Neutrophil (primary cell): ENCODE results near the gene ACTR3.

ENCODE experiments used
- H3K27ac ChIP-seq: fragments of 200-600 bp; sonication (generic); 2 replicates; pipeline ENCODE4 v1.5.1; 2016; ENCODE audit warnings: mild to moderate bottlenecking, moderate library complexity
- H3K27me3 ChIP-seq: fragments of 200-600 bp; sonication (generic); 2 replicates; pipeline ENCODE4 v1.6.0; 2016; ENCODE audit warnings: mild to moderate bottlenecking
- H3K36me3 ChIP-seq: fragments of 200-600 bp; sonication (generic); 2 replicates; pipeline ENCODE4 v1.5.1; 2017
- H3K4me1 ChIP-seq, 2 experiments: fragments of 200-600 bp in 1 of 2; sonication (generic) in 1 of 2; 1 replicate in 1 of 2; 2 replicates in 1 of 2; pipeline versions ENCODE4 v1.5.1 to v1.6.1; 2013 to 2016; ENCODE audit warnings: low read depth in 1 of 2, low read length in 1 of 2, mild to moderate bottlenecking in 1 of 2, moderate library complexity in 1 of 2; ENCODE audit not compliant: control insufficient read depth in 1 of 2, insufficient read depth in 1 of 2
- H3K4me3 ChIP-seq, 2 experiments: fragments of 200-600 bp in 1 of 2; sonication (generic) in 1 of 2; 1 replicate in 1 of 2; 2 replicates in 1 of 2; pipeline ENCODE4 v1.5.1; 2013 to 2016; ENCODE audit warnings: low read depth in 1 of 2, low read length in 1 of 2, mild to moderate bottlenecking in 1 of 2, moderate library complexity in 1 of 2
- H3K9me3 ChIP-seq: fragments of 200-600 bp; sonication (generic); 2 replicates; pipeline ENCODE4 v1.5.1; 2016
- CTCF ChIP-seq: fragments of 200-600 bp; sonication (generic); IDR thresholded peaks from 2 replicates; pipeline ENCODE4 v1.5.1; 2016; ENCODE audit warnings: antibody characterized with exemption

ACTR3 gene

GRCh38 chr2:113910110-113910717 is 20.3 kb downstream of the ACTR3 start:
- Histone ChIP-seq H3K27me3 (no peaks in the 10 kb centered on the region), H3K27ac (peak overlapping the region; percentile 45), H3K4me3 (no peak overlapping the region), H3K36me3 (peaks cover 21% of the 10 kb centered on the region), H3K9me3 (no peaks in the 10 kb centered on the region), H3K4me1 (peaks cover 50 to 57% of the 10 kb centered on the region in 2 experiments)
- TF ChIP-seq CTCF: no peak

GRCh38 chr2:113910967-113911678 is 21.2 kb downstream of the ACTR3 start:
- no peaks in the 10 kb centered on the region for H3K27me3 ChIP-seq
- peak overlapping the region; percentile 45 for H3K27ac ChIP-seq
- no peak overlapping the region for H3K4me3 ChIP-seq
- no peaks in the 10 kb centered on the region for H3K9me3 ChIP-seq
- peaks cover 41 to 48% of the 10 kb centered on the region in 2 experiments for H3K4me1 ChIP-seq
- peaks cover 30% of the 10 kb centered on the region for H3K36me3 ChIP-seq
- no peak for TF ChIP-seq CTCF

- no peaks in the 10 kb centered on the region for H3K27me3 ChIP-seq
- H3K9me3 ChIP-seq: no peaks in the 10 kb centered on the region
- no peak for TF ChIP-seq CTCF
- H3K27ac ChIP-seq: peak overlapping the region; percentile 1
- H3K36me3 ChIP-seq: peaks cover 67% of the 10 kb centered on the region
- peaks cover 24 to 26% of the 10 kb centered on the region in 2 experiments for H3K4me1 ChIP-seq
- no peak overlapping the region for H3K4me3 ChIP-seq
Measured at GRCh38 chr2:113915082-113915819, 25.4 kb downstream of the ACTR3 start.

GRCh38 chr2:113918229-113918628 is 28.3 kb downstream of the ACTR3 start:
- no peak overlapping the region for H3K4me3 ChIP-seq
- H3K36me3 ChIP-seq: peaks cover 81% of the 10 kb centered on the region
- no peaks in the 10 kb centered on the region for H3K9me3 ChIP-seq
- H3K27me3 ChIP-seq: no peaks in the 10 kb centered on the region
- peaks cover 14% of the 10 kb centered on the region in 2 experiments for H3K4me1 ChIP-seq
- H3K27ac ChIP-seq: peak overlapping the region; percentile 18
- no peak for TF ChIP-seq CTCF

- Histone ChIP-seq H3K27ac (no peak overlapping the region), H3K27me3 (no peaks in the 10 kb centered on the region), H3K4me1 (peaks cover 14% of the 10 kb centered on the region in 2 experiments), H3K36me3 (peaks cover 74% of the 10 kb centered on the region), H3K9me3 (no peaks in the 10 kb centered on the region), H3K4me3 (no peak overlapping the region)
- no peak for TF ChIP-seq CTCF
Measured at GRCh38 chr2:113920996-113921395, 31.1 kb downstream of the ACTR3 start.
